Measurements from ENCODE around the gene IL27RA. TPM values are rescaled to one million over a fixed set of nuclear protein-coding genes. Genes with fewer than 3 reads are reported as not detected.
A peak's percentile ranks its signal among the peaks of the same experiment; 100 is the strongest.

The IL27RA gene
- total RNA-seq, 1 donor from 2014 or later: 4.0 TPM

DNA sequence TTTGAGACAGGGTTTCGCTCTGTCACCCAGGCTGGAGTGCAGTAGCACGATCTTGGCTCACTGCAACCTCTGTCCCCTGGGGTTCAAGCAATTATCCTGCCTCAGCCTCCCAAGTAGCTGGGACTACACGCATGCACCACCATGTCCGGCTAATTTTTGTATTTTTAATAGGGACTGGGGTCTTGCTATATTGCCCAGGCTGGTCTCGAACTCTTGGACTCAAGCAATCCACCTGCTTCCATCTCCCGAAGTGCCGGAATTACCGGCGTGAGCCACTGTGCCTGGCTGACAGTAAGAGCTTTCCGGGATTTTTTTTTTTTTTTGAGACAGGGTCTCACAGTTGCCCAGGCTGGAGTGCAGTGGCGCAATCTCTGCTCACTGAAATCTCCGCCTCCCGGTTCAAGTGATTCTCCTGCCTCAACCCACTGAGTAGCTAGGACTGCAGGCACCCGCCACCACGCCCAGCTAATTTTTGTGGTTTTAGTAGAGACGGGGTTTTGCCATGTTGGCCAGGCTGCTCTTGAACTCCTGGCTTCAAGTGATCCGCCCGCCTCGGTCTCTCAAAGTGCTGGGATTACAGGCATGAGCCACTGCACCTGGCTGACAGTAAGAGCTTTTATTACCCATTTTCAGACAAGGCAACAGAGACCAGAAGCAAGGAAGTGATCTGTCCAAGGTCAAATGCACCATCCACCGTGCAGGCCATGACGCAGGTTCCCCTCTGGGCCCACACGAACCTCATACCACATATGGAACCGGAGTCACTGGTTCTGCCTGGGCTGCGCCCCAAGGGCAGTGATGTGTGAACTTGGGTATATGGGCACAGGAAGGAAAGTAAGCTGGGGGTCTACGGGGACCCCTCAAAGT lies 46.5 kb upstream of the IL27RA start:
- no peak for DNase-seq
- Histone ChIP-seq H3K27me3 (ENCODE audit: low read depth) (no peaks in the 10 kb centered on the region), H3K27ac (replicated peaks) (peak overlapping the region; percentile 92), H3K4me3 (no peak overlapping the region), H3K4me1 (peaks cover 33% of the 10 kb centered on the region), H3K9me3 (replicated peaks) (no peaks in the 10 kb centered on the region), H3K36me3 (peaks cover 12% of the 10 kb centered on the region)
- no peak for TF ChIP-seq CTCF (IDR thresholded peaks at IDR 0.05; ENCODE audit: borderline replicate concordance)
- intact Hi-C loops (cut with micrococcal nuclease): no loop called here

DNA sequence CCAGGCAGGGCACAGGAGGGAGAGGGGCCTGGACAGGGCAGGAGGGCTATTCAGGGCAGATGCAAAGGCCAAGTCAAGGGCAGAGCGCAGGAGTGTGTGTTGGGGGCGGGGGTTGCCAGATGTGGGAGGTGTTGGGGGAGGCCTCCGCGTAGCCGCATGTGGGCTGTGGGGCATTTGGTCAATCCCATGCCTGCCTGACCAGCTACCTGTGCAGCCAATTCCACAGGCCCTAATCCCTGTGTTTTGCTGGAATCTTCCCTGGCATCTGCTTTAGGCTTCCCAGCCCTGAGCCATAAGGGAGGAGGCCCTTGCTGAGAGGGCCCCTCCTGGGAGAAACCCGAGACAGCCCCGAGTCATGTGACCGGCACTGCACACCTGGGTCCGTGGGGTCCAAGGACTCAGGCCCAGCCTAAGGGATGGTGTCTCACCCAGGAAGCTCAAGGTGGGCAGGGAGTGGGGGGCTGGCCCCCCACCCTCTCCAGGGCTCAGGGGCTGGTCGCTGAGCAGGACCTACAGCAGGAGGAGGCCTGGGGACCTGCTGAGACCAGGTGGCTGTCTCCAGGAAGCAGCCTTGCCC lies 45.7 kb upstream of the IL27RA start:
- Histone ChIP-seq H3K27ac (replicated peaks) (peak overlapping the region; percentile 92), H3K9me3 (replicated peaks) (no peaks in the 10 kb centered on the region), H3K36me3 (peaks cover 15% of the 10 kb centered on the region), H3K4me1 (peaks cover 33% of the 10 kb centered on the region), H3K4me3 (peak overlapping the region; percentile 43), H3K27me3 (ENCODE audit: low read depth) (no peaks in the 10 kb centered on the region)
- TF ChIP-seq CTCF (IDR thresholded peaks at IDR 0.05; ENCODE audit: borderline replicate concordance): no peak
- no peak for DNase-seq
- intact Hi-C loops (cut with micrococcal nuclease): no loop called here

- peak; percentile 85 for DNase-seq
- Histone ChIP-seq H3K27me3 (ENCODE audit: low read depth) (no peaks in the 10 kb centered on the region), H3K36me3 (peaks cover 21% of the 10 kb centered on the region), H3K4me1 (peaks cover 33% of the 10 kb centered on the region), H3K27ac (replicated peaks) (peak overlapping the region; percentile 92), H3K4me3 (peak overlapping the region; percentile 43), H3K9me3 (replicated peaks) (no peaks in the 10 kb centered on the region)
- intact Hi-C loops (cut with micrococcal nuclease): no loop called here
- no peak for TF ChIP-seq CTCF (IDR thresholded peaks at IDR 0.05; ENCODE audit: borderline replicate concordance)
Observed at GRCh38 chr19:13986348-13986904, 45.1 kb upstream of the IL27RA start.

- Histone ChIP-seq H3K4me1 (peaks cover 33% of the 10 kb centered on the region), H3K9me3 (replicated peaks) (no peaks in the 10 kb centered on the region), H3K4me3 (peak overlapping the region; percentile 43), H3K36me3 (peaks cover 25% of the 10 kb centered on the region), H3K27ac (replicated peaks) (peak overlapping the region; percentile 92), H3K27me3 (ENCODE audit: low read depth) (no peaks in the 10 kb centered on the region)
- intact Hi-C loops (cut with micrococcal nuclease): no loop called here
- DNase-seq: peak; percentile 69
- no peak for TF ChIP-seq CTCF (IDR thresholded peaks at IDR 0.05; ENCODE audit: borderline replicate concordance)
Observed at GRCh38 chr19:13987101-13987890, 44.3 kb upstream of the IL27RA start.

DNA sequence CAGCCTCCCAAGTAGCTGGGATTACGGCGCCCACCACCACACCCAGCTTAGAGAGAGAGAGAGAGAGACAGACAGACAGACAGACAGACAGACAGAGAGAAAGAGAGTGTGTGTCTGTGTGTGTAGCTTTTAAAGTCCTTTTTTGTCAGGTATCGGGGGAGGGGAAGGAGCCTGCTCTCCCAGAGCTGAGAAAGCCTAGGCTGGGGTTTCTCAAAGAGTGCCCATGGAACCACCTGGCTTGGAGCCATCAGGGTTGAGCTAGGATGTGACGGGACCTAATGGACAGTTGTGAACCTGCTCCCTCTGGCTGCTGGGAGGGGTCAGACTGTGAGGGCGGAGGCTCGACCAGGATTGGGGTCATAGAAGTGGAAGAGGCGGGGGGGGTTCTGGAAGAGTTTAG lies 42.1 kb upstream of the IL27RA start:
- no peak for DNase-seq
- TF ChIP-seq CTCF (IDR thresholded peaks at IDR 0.05; ENCODE audit: borderline replicate concordance): no peak
- intact Hi-C loops (cut with micrococcal nuclease): no loop called here
- Histone ChIP-seq H3K27me3 (ENCODE audit: low read depth) (no peaks in the 10 kb centered on the region), H3K4me1 (peaks cover 33% of the 10 kb centered on the region), H3K27ac (replicated peaks) (peak overlapping the region; percentile 92), H3K36me3 (peaks cover 28% of the 10 kb centered on the region), H3K9me3 (replicated peaks) (no peaks in the 10 kb centered on the region), H3K4me3 (no peak overlapping the region)
